ENCODE measurements around the gene SRPK2.
"Not testable (repeated sequence)": the region's sequence is repeated elsewhere in the genome, so short reads cannot be mapped to it uniquely, and the experiment has no call there.

SRPK2 gene

GRCh38 chr7:105241198-105241597 lies 147.5 kb downstream of the SRPK2 start:
- no peak for DNase-seq (ENCODE audit: low read depth)
- H3K4me3 ChIP-seq (ENCODE audit: low read length): no peak overlapping the region
- TF ChIP-seq, protein P1, sequence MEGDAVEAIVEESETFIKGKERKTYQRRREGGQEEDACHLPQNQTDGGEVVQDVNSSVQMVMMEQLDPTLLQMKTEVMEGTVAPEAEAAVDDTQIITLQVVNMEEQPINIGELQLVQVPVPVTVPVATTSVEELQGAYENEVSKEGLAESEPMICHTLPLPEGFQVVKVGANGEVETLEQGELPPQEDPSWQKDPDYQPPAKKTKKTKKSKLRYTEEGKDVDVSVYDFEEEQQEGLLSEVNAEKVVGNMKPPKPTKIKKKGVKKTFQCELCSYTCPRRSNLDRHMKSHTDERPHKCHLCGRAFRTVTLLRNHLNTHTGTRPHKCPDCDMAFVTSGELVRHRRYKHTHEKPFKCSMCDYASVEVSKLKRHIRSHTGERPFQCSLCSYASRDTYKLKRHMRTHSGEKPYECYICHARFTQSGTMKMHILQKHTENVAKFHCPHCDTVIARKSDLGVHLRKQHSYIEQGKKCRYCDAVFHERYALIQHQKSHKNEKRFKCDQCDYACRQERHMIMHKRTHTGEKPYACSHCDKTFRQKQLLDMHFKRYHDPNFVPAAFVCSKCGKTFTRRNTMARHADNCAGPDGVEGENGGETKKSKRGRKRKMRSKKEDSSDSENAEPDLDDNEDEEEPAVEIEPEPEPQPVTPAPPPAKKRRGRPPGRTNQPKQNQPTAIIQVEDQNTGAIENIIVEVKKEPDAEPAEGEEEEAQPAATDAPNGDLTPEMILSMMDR (conservative IDR thresholded peaks at IDR 0.05; ENCODE audit: low read length): no peak

DNA sequence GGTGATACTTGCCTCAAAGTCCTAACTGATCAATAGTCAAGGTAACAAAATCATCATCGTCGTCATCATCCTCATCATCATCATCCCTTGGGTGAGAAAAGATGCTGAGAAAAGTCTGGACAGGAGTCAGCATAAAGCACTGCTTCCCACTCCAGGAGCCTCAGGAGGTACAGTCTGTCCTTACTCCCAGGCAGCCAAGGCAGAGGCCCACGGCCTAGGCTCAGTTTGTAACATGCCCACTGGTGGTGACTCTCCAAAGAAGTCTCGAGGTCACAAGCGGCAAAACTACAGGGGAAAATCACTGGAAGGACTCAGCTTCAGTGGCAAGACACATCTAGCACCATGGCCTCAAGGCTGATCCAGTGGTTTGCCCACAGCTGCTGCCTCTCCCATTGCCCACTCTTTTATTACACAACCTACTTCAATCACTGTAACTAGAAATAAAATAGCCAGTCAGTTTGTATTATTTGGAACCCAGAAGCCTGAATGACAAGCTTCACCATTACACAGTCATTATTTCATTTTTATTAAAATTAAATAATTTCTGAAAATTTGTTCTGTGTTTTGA lies 150.4 kb downstream of the SRPK2 start:
- DNase-seq (ENCODE audit: low read depth): no peak
- no peak overlapping the region for H3K4me3 ChIP-seq (ENCODE audit: low read length)
- TF ChIP-seq, protein P1 (conservative IDR thresholded peaks at IDR 0.05; ENCODE audit: low read length): no peak

GRCh38 chr7:105234886-105235285 lies 153.8 kb downstream of the SRPK2 start:
- DNase-seq (ENCODE audit: low read depth): no peak
- H3K4me3 ChIP-seq (ENCODE audit: low read length): no peak overlapping the region
- TF ChIP-seq, protein P1 (conservative IDR thresholded peaks at IDR 0.05; ENCODE audit: low read length): no peak

GRCh38 chr7:105232829-105233291 lies 155.9 kb downstream of the SRPK2 start:
- DNase-seq (ENCODE audit: low read depth): not testable (repeated sequence)

GRCh38 chr7:105230486-105230885 lies 158.2 kb downstream of the SRPK2 start:
- TF ChIP-seq, protein P1 (conservative IDR thresholded peaks at IDR 0.05; ENCODE audit: low read length): no peak
- H3K4me3 ChIP-seq (ENCODE audit: low read length): no peak overlapping the region
- no peak for DNase-seq (ENCODE audit: low read depth)

More at GRCh38 chr7:105232829-105233291, 155.9 kb downstream of the SRPK2 start:
- not testable (repeated sequence) for H3K4me3 ChIP-seq (ENCODE audit: low read length)

DNA sequence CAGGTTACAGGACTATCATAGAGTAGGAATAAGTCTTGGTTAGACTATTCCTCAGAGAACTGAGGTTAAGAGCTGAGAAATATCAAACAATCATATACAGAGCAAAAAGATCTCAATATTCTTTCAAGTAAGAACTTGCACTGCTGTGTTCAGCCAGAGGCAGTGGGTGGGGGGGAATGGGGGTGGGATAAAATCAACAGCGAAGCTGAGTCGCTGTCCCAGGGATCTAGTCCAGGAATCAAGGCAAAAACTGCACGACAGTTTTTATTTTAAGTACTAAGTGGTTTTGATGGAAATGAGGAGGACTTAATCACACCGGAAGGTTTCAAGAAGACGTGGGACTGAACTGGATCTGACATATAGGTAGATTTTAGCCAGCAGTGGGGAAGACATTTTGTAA lies 159.1 kb downstream of the SRPK2 start:
- DNase-seq (ENCODE audit: low read depth): no peak
- no peak overlapping the region for H3K4me3 ChIP-seq (ENCODE audit: low read length)
- TF ChIP-seq, protein P1 (conservative IDR thresholded peaks at IDR 0.05; ENCODE audit: low read length): no peak

GRCh38 chr7:105228555-105228954 lies 160.2 kb downstream of the SRPK2 start:
- TF ChIP-seq, protein P1 (conservative IDR thresholded peaks at IDR 0.05; ENCODE audit: low read length): no peak
- no peak for DNase-seq (ENCODE audit: low read depth)
- no peak overlapping the region for H3K4me3 ChIP-seq (ENCODE audit: low read length)
